CD14-positive monocyte (primary cell): ENCODE data around the gene DOCK1. TPM values are rescaled to one million over a fixed set of nuclear protein-coding genes. Genes with fewer than 3 reads are reported as not detected.

ENCODE experiments used
- DNase-seq, 3 donors: peaks; one replicate each; pipeline ENCODE4 v3.0.0-alpha.2; 2011 to 2022
- H2AFZ ChIP-seq: 2 replicates; pipeline ENCODE4 v1.6.0; 2012; ENCODE audit warnings: mild to moderate bottlenecking, low read depth, low read length, inconsistent platforms; ENCODE audit not compliant: insufficient read depth, poor library complexity, severe bottlenecking
- H3K27ac ChIP-seq, 2 donors: 1 replicate in 1 of 2; 2 replicates in 1 of 2; pipeline ENCODE4 v1.5.1; 2012 to 2013; ENCODE audit warnings: low read length in 2 of 2, control low read depth in 1 of 2, inconsistent platforms in 1 of 2, low read depth in 1 of 2, mild to moderate bottlenecking in 1 of 2
- H3K27me3 ChIP-seq, 2 donors: one replicate each; pipeline versions ENCODE4 v1.6.0 to v1.6.1; 2011 to 2013; ENCODE audit warnings: low read length in 2 of 2; ENCODE audit not compliant: control insufficient read depth in 2 of 2, insufficient read depth in 2 of 2
- H3K36me3 ChIP-seq, 2 donors: replicated peaks in 1 of 2; 1 replicate in 1 of 2; 2 replicates in 1 of 2; pipeline versions ENCODE4 v1.5.1 to v1.6.1; 2012 to 2013; ENCODE audit warnings: low read length in 2 of 2, control low read depth in 1 of 2, inconsistent platforms in 1 of 2, mild to moderate bottlenecking in 1 of 2; ENCODE audit not compliant: insufficient read depth in 2 of 2, control insufficient read depth in 1 of 2
- H3K4me1 ChIP-seq, 2 donors: 1 replicate in 1 of 2; 2 replicates in 1 of 2; pipeline versions ENCODE4 v1.5.1 to v1.6.1; 2012 to 2013; ENCODE audit warnings: low read length in 2 of 2, control low read depth in 1 of 2, inconsistent platforms in 1 of 2, mild to moderate bottlenecking in 1 of 2, moderate library complexity in 1 of 2; ENCODE audit not compliant: insufficient read depth in 2 of 2, control insufficient read depth in 1 of 2
- H3K4me2 ChIP-seq: replicated peaks from 2 replicates; pipeline ENCODE3; 2012; ENCODE audit warnings: low read length, moderate library complexity, mild to moderate bottlenecking; ENCODE audit not compliant: poor library complexity, severe bottlenecking; ENCODE audit errors: extremely low read depth
- H3K4me3 ChIP-seq, 3 experiments: fragments of 200-600 bp in 1 of 3; sonication (generic) in 1 of 3; replicated peaks in 1 of 3; 1 replicate in 2 of 3; 2 replicates in 1 of 3; pipeline ENCODE4 v1.5.1; 2011 to 2013; ENCODE audit warnings: low read length in 3 of 3, mild to moderate bottlenecking in 3 of 3, control low read depth in 2 of 3, low read depth in 2 of 3, inconsistent platforms in 1 of 3, moderate library complexity in 1 of 3
- H3K79me2 ChIP-seq: 2 replicates; pipeline ENCODE4 v1.6.0; 2012; ENCODE audit warnings: mild to moderate bottlenecking, control low read depth, inconsistent platforms, low read length, moderate library complexity; ENCODE audit not compliant: insufficient read depth
- H3K9ac ChIP-seq: 2 replicates; pipeline ENCODE4 v1.6.0; 2017; ENCODE audit warnings: low read length, mild to moderate bottlenecking; ENCODE audit not compliant: insufficient read depth, poor library complexity, severe bottlenecking
- H3K9me3 ChIP-seq, 2 donors: replicated peaks in 1 of 2; 1 replicate in 1 of 2; 2 replicates in 1 of 2; pipeline versions ENCODE4 v1.5.1 to v1.6.1; 2012 to 2013; ENCODE audit warnings: low read length in 2 of 2, control low read depth in 1 of 2; ENCODE audit not compliant: control insufficient read depth in 1 of 2, insufficient read depth in 1 of 2
- H4K20me1 ChIP-seq: 2 replicates; pipeline ENCODE4 v1.6.0; 2012; ENCODE audit warnings: mild to moderate bottlenecking, low read length, control low read depth, moderate library complexity; ENCODE audit not compliant: insufficient read depth
- H3K27ac Mint-ChIP-seq, 7 donors: one replicate each; pipeline ENCODE4 v1.8.0; 2020; ENCODE audit warnings: mild to moderate bottlenecking in 7 of 7, mixed read lengths in 7 of 7, moderate library complexity in 6 of 7, inconsistent platforms in 2 of 7
- H3K27me3 Mint-ChIP-seq, 3 donors: one replicate each; pipeline ENCODE4 v1.8.0; 2021 to 2022; ENCODE audit warnings: low read depth in 3 of 3, mild to moderate bottlenecking in 3 of 3, mixed read lengths in 3 of 3, moderate library complexity in 3 of 3, inconsistent platforms in 1 of 3
- H3K36me3 Mint-ChIP-seq, 2 donors: one replicate each; pipeline ENCODE4 v1.8.0; 2020; ENCODE audit warnings: mixed read lengths in 2 of 2, inconsistent platforms in 1 of 2, mild to moderate bottlenecking in 1 of 2
- H3K4me1 Mint-ChIP-seq: one replicate; pipeline ENCODE4 v1.8.0; 2020; ENCODE audit warnings: mild to moderate bottlenecking, mixed read lengths
- H3K4me3 Mint-ChIP-seq, 2 donors: one replicate each; pipeline ENCODE4 v1.8.0; 2020; ENCODE audit warnings: mild to moderate bottlenecking in 2 of 2, mixed read lengths in 2 of 2, moderate library complexity in 1 of 2
- H3K9me3 Mint-ChIP-seq, 7 donors: one replicate each; pipeline ENCODE4 v1.8.0; 2020 to 2022; ENCODE audit warnings: mixed read lengths in 7 of 7, mild to moderate bottlenecking in 6 of 7, moderate library complexity in 6 of 7, inconsistent platforms in 2 of 7
- WGBS: methylation state at CpG from one replicate; pipeline ENCODE4 v1.1.5; 2013; ENCODE audit warnings: missing lambda C conversion rate; ENCODE audit not compliant: insufficient coverage; 5-methylcytosine and 5-hydroxymethylcytosine counted together
- intact Hi-C, 2 donors: fragments of 100-400 bp; cut with micrococcal nuclease; formaldehyde crosslinking; loops; one replicate each; pipeline versions ENCODE4 v1.15.0 to v1.15.1; 2023
- polyA plus RNA-seq, 3 donors: library from polyadenylated mRNA; depleted of rRNA in 1 of 3; unstranded in 2 of 3; stranded (reverse) in 1 of 3; fragments of 300-500 nt in 2 of 3; fragments of >200 nt in 1 of 3; fragmentation: Illumina TruSeq in 2 of 3; gene quantifications; 1 replicate in 2 of 3; 2 replicates in 1 of 3; pipeline ENCODE4 v1.2.3, GENCODE V29; 2012 to 2021
- TF ChIP-seq, protein P1 (sequence below): fragments of 200-600 bp; IDR thresholded peaks from one replicate; pipeline ENCODE4 v1.8.0; 2022; ENCODE audit warnings: antibody characterized with exemption, mild to moderate bottlenecking

DOCK1 gene
- polyA plus RNA-seq, 3 donors, result 0.31 to 0.35 TPM; not detected in 1

GRCh38 chr10:127063762-127064161 lies 158.5 kb downstream of the DOCK1 start:
- no peak overlapping the region for H3K27ac Mint-ChIP-seq
- H3K9me3 Mint-ChIP-seq, result peaks cover 6 to 16% (median 11%) of the 10 kb centered on the region in 7 donors
- H3K36me3 ChIP-seq, result no peaks in the 10 kb centered on the region
- no peak overlapping the region for H3K9ac ChIP-seq
- H3K36me3 Mint-ChIP-seq, result no peaks in the 10 kb centered on the region
- H3K4me2 ChIP-seq, result no peak overlapping the region
- H4K20me1 ChIP-seq, result no peaks in the 10 kb centered on the region
- no peaks in the 10 kb centered on the region for H3K27me3 ChIP-seq
- no peak overlapping the region for H3K4me3 Mint-ChIP-seq
- no peaks in the 10 kb centered on the region for H3K4me1 ChIP-seq
- no peak overlapping the region for H3K4me3 ChIP-seq
- WGBS, result 100% methylated on average over 4 of the region's 9 CpGs
- H3K4me1 Mint-ChIP-seq, result no peaks in the 10 kb centered on the region
- intact Hi-C loops, result no loop called here
- peaks cover 0 to 6% (median 0%) of the 10 kb centered on the region in 3 donors for H3K27me3 Mint-ChIP-seq
- H3K79me2 ChIP-seq, result no peaks in the 10 kb centered on the region
- no peak overlapping the region for H2AFZ ChIP-seq
- H3K9me3 ChIP-seq, result peaks cover 0 to 6% of the 10 kb centered on the region in 2 donors
- TF ChIP-seq, protein P1, sequence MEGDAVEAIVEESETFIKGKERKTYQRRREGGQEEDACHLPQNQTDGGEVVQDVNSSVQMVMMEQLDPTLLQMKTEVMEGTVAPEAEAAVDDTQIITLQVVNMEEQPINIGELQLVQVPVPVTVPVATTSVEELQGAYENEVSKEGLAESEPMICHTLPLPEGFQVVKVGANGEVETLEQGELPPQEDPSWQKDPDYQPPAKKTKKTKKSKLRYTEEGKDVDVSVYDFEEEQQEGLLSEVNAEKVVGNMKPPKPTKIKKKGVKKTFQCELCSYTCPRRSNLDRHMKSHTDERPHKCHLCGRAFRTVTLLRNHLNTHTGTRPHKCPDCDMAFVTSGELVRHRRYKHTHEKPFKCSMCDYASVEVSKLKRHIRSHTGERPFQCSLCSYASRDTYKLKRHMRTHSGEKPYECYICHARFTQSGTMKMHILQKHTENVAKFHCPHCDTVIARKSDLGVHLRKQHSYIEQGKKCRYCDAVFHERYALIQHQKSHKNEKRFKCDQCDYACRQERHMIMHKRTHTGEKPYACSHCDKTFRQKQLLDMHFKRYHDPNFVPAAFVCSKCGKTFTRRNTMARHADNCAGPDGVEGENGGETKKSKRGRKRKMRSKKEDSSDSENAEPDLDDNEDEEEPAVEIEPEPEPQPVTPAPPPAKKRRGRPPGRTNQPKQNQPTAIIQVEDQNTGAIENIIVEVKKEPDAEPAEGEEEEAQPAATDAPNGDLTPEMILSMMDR, result no peak
- no peak for DNase-seq
- H3K27ac ChIP-seq, result no peak overlapping the region

DNA sequence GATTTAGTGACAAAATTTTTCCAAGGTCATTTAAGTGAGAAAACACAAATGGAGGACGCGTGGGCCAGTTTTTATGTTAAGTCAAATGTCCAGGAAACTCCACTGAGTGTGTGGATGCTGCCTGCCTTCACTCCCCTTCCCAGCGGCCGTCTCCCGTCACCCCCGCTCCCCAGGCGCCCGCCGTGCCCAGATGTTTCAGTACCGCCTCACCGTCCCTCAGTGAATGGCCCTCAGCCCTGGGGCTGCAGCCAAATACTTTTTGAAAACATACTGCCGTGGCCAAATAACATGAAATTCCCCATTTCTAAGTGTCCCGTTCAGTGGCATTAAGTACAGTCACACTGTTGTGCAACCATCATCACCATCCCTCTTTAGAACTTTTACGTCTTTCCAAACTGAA lies 159.2 kb downstream of the DOCK1 start:
- peaks cover 2 to 15% (median 9%) of the 10 kb centered on the region in 7 donors for H3K9me3 Mint-ChIP-seq

More for the DNA sequence above, 159.2 kb downstream of the DOCK1 start:
- Histone ChIP-seq H3K27me3 (no peaks in the 10 kb centered on the region), H2AFZ (no peak overlapping the region), H4K20me1 (no peaks in the 10 kb centered on the region), H3K27ac (no peak overlapping the region), H3K4me3 (no peak overlapping the region), H3K4me1 (no peaks in the 10 kb centered on the region), H3K9ac (no peak overlapping the region), H3K9me3 (peaks cover 0 to 6% of the 10 kb centered on the region in 2 donors), H3K79me2 (no peaks in the 10 kb centered on the region), H3K36me3 (no peaks in the 10 kb centered on the region), H3K4me2 (no peak overlapping the region)
- Mint-ChIP-seq H3K36me3 (no peaks in the 10 kb centered on the region), H3K27ac (no peak overlapping the region), H3K27me3 (peaks cover 0 to 7% (median 1%) of the 10 kb centered on the region in 3 donors), H3K4me3 (no peak overlapping the region), H3K4me1 (no peaks in the 10 kb centered on the region)
- intact Hi-C loops, result no loop called here
- no peak for DNase-seq
- WGBS, result 93% methylated on average over 14 of the region's 14 CpGs
- TF ChIP-seq, protein P1, result no peak
